Karpas-422 (cell line): Measurements from ENCODE around the gene BCAP31. TPM values are rescaled to one million over a fixed set of nuclear protein-coding genes. Genes with fewer than 3 reads are reported as not detected.

Source experiments
- DNase-seq: peaks from one replicate; pipeline ENCODE4 v3.0.0-alpha.2; 2015
- H2AFZ ChIP-seq: fragments of 200-600 bp; sonication (generic); 2 replicates; pipeline ENCODE4 v1.6.1; 2014; ENCODE audit warnings: antibody characterized with exemption, low read length, mixed read lengths
- H3K27ac ChIP-seq: fragments of 200-600 bp; sonication (generic); 2 replicates; pipeline ENCODE4 v1.5.1; 2014; ENCODE audit warnings: mild to moderate bottlenecking, low read length, moderate library complexity
- H3K27me3 ChIP-seq: fragments of 200-600 bp; sonication (generic); 2 replicates; pipeline ENCODE4 v1.6.1; 2014; ENCODE audit warnings: low read length, mixed read lengths
- H3K36me3 ChIP-seq: fragments of 200-600 bp; sonication (generic); 2 replicates; pipeline ENCODE4 v1.6.1; 2014; ENCODE audit warnings: low read length, mixed read lengths; ENCODE audit not compliant: insufficient read depth
- H3K4me1 ChIP-seq: fragments of 200-600 bp; sonication (generic); 2 replicates; pipeline ENCODE4 v1.6.1; 2014; ENCODE audit warnings: mild to moderate bottlenecking, low read length, mixed read lengths
- H3K4me2 ChIP-seq: fragments of 200-600 bp; sonication (generic); 2 replicates; pipeline ENCODE4 v1.6.1; 2014; ENCODE audit warnings: low read length, low read depth, mild to moderate bottlenecking; ENCODE audit not compliant: poor library complexity, severe bottlenecking
- H3K4me3 ChIP-seq: fragments of 200-600 bp; sonication (generic); 2 replicates; pipeline ENCODE4 v1.5.1; 2014; ENCODE audit warnings: mild to moderate bottlenecking, antibody characterized with exemption, low read length, mixed read lengths
- H3K79me2 ChIP-seq: fragments of 200-600 bp; sonication (generic); 2 replicates; pipeline ENCODE4 v1.6.1; 2014; ENCODE audit warnings: mild to moderate bottlenecking, low read length, mixed read lengths
- H3K9ac ChIP-seq: fragments of 200-600 bp; sonication (generic); 2 replicates; pipeline ENCODE4 v1.6.0; 2014; ENCODE audit warnings: low read length
- H3K9me2 ChIP-seq: fragments of 200-600 bp; sonication (generic), shearing (Covaris generic); replicated peaks from 2 replicates; pipeline ENCODE4 v1.6.0; 2014; ENCODE audit warnings: mild to moderate bottlenecking, low read length, moderate library complexity; ENCODE audit not compliant: insufficient read depth
- H3K9me3 ChIP-seq: fragments of 300-700, 200-600 bp; sonication (generic); 2 replicates; pipeline ENCODE4 v1.6.1; 2014; ENCODE audit warnings: low read length, mixed read lengths
- H4K20me1 ChIP-seq: fragments of 200-600 bp; sonication (generic); 2 replicates; pipeline ENCODE4 v1.6.1; 2014; ENCODE audit warnings: mild to moderate bottlenecking, antibody characterized with exemption, low read length, low read depth; ENCODE audit not compliant: insufficient read depth
- total RNA-seq: library from RNA; depleted of rRNA; stranded (reverse); fragments of >200 nt; shearing (Covaris generic); gene quantifications from 2 replicates; pipeline ENCODE4 v1.2.3, GENCODE V29; 2014; ENCODE audit warnings: low replicate concordance

BCAP31 gene
- total RNA-seq, 1 experiment from 2014 or later: 110 TPM

DNA sequence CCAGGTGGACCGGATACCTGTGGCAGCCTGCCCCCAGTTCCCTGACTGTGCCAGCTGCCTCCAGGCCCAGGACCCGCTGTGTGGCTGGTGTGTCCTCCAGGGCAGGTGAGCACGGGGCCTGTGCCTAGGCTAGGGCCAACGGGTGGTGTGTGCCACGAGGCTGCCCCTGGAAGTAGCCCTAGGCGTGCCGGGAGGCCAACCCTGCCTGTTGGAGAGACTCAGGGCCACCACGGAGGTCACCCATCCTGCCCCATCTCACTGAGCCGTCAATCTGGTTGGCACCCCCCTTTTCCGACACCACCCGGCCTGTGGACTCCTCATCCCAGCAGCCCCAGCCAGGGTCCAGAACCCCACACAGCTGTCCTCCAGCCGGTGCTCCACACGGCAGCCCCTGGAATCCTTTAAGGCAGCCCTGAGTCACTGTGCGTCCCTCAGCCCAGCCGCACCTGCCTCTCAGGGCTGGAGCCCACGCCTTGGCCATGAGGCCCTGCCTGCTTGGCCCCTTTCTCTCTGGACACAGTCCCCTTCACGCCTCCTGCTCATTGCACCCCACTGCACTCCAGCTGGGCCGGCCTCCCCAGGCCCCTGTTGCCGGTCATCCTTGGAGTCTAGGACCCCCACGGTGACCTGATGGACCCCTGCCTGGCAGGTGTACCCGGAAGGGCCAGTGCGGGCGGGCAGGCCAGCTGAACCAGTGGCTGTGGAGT is 45.1 kb upstream of the BCAP31 start:
- no peak for DNase-seq

GRCh38 chrX:153768311-153769157 is 44.3 kb upstream of the BCAP31 start:
- Histone ChIP-seq H2AFZ (no peak overlapping the region), H3K27ac (no peak overlapping the region), H3K27me3 (no peaks in the 10 kb centered on the region), H3K9me2 (no peaks in the 10 kb centered on the region), H3K9ac (no peak overlapping the region), H3K4me2 (no peak overlapping the region), H3K4me1 (no peaks in the 10 kb centered on the region), H3K79me2 (no peaks in the 10 kb centered on the region), H3K4me3 (no peak overlapping the region), H3K9me3 (no peaks in the 10 kb centered on the region), H3K36me3 (no peaks in the 10 kb centered on the region), H4K20me1 (0 out of 2 replicates have a peak, but pooled peaks cover 4% of the 10 kb centered on the region)
- DNase-seq: no peak

More for the DNA sequence above, 45.1 kb upstream of the BCAP31 start:
- Histone ChIP-seq H3K27ac (no peak overlapping the region), H3K9ac (no peak overlapping the region), H3K27me3 (no peaks in the 10 kb centered on the region), H2AFZ (no peak overlapping the region), H3K9me3 (no peaks in the 10 kb centered on the region), H3K9me2 (no peaks in the 10 kb centered on the region), H4K20me1 (0 out of 2 replicates have a peak, but pooled peaks cover 4% of the 10 kb centered on the region), H3K79me2 (no peaks in the 10 kb centered on the region), H3K4me2 (no peak overlapping the region), H3K4me3 (no peak overlapping the region), H3K36me3 (no peaks in the 10 kb centered on the region), H3K4me1 (no peaks in the 10 kb centered on the region)

- no peaks in the 10 kb centered on the region for H3K4me1 ChIP-seq
- no peak overlapping the region for H3K27ac ChIP-seq
- DNase-seq: no peak
- H3K9me2 ChIP-seq: no peaks in the 10 kb centered on the region
- no peak overlapping the region for H3K9ac ChIP-seq
- H2AFZ ChIP-seq: no peak overlapping the region
- H3K9me3 ChIP-seq: no peaks in the 10 kb centered on the region
- no peaks in the 10 kb centered on the region for H3K27me3 ChIP-seq
- no peak overlapping the region for H3K4me2 ChIP-seq
- no peaks in the 10 kb centered on the region for H3K79me2 ChIP-seq
- H3K4me3 ChIP-seq: no peak overlapping the region
- H4K20me1 ChIP-seq: 0 out of 2 replicates have a peak, but pooled peaks cover 4% of the 10 kb centered on the region
- no peaks in the 10 kb centered on the region for H3K36me3 ChIP-seq
Observed at GRCh38 chrX:153767674-153768055, 43.5 kb upstream of the BCAP31 start.

- Histone ChIP-seq H3K4me3 (no peak overlapping the region), H3K79me2 (no peaks in the 10 kb centered on the region), H3K36me3 (no peaks in the 10 kb centered on the region), H3K27me3 (no peaks in the 10 kb centered on the region), H3K9me2 (no peaks in the 10 kb centered on the region), H3K27ac (no peak overlapping the region), H2AFZ (no peak overlapping the region), H4K20me1 (0 out of 2 replicates have a peak, but pooled peaks cover 4% of the 10 kb centered on the region), H3K4me1 (no peaks in the 10 kb centered on the region), H3K9ac (no peak overlapping the region), H3K4me2 (no peak overlapping the region), H3K9me3 (no peaks in the 10 kb centered on the region)
- no peak for DNase-seq
Observed at GRCh38 chrX:153766871-153767673, 42.9 kb upstream of the BCAP31 start.

DNA sequence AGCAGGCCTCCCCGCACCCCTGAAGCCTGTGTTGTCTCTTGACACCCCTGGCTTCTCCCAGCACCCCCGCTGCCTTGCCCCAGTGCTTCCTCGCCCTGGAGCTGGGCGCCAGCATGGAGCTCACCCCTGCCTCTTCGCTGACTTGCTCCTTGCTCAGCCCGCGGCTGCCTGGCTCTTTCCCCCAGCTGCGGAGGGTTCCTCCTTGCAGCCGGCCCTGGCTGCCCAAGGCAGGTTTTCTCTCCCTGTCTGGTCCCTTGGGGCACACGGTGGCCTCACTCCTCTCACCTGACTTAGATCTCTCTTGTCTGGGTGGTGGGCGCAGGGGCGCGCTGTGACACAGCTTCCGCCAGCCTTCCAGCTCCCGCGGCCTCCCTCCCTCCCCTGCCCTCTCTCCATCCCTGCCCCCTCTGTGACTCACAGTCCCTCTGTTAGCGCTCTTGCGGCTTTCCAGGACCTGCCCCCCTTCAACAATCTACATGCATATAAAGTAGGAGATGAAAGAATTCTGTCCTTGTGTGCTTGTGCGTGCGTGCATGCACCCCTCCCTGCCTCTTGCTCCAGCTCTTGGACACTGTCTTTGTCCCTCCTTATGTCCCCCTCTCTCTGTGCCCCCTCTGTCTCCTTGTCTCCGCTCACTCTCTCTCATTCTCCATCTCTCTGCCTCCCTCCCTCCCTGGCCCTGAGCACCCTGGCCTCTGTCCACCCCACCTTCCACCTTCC is 42.1 kb upstream of the BCAP31 start:
- H3K36me3 ChIP-seq: no peaks in the 10 kb centered on the region
- H3K4me3 ChIP-seq: no peak overlapping the region
- no peak overlapping the region for H3K4me2 ChIP-seq
- no peak overlapping the region for H3K27ac ChIP-seq
- no peak overlapping the region for H3K9ac ChIP-seq
- H3K9me3 ChIP-seq: no peaks in the 10 kb centered on the region
- H4K20me1 ChIP-seq: 0 out of 2 replicates have a peak, but pooled peaks cover 4% of the 10 kb centered on the region
- H3K27me3 ChIP-seq: no peaks in the 10 kb centered on the region
- no peak for DNase-seq
- no peaks in the 10 kb centered on the region for H3K4me1 ChIP-seq
- H2AFZ ChIP-seq: no peak overlapping the region
- H3K79me2 ChIP-seq: no peaks in the 10 kb centered on the region
- no peaks in the 10 kb centered on the region for H3K9me2 ChIP-seq

DNA sequence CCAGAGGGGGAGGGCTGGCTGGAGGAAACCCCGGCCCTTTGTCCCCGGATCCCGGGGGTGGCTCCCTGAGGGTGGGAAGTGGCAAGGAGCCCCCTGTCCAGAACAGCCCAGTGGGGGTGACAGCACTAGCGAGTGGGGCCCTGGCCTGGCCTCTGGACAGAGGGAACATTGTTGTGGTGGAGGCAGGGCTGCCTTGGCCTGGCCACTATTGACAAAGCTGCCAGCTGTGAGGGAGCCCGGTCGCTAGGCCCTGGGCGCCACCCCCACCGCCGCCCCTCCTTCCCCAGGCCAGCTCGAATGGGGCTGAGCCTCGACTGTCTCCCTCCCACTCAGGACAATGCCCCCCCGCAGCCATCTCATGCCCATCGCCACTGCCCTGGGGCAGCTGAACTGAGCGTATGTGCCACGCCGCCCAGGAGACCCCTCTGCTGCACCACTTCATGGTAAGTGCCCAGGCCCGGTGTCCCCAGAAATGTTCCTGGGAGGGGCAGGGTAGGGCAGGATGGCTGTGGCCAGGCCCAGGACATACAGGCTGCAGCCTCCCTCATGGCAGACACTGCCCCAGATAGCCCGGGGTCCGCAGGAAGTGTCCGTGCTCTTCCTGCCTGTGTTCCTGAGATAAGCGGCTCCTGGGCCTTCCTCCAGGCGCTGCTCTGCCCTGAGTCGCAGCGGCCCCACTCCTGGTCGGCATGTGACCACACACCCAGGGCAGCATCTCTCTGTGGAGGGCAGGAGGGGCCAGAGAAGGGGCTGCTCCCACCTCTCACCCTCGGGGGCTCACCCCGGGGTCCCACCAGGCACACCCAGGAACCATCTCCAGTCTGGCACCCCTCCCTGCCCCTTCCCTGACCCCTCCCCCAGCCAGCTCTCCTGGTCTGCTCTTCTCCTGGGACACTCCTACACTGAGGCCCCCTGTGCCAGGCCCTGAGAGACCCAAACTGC is 41.2 kb upstream of the BCAP31 start:
- no peak overlapping the region for H3K4me2 ChIP-seq
- no peaks in the 10 kb centered on the region for H3K27me3 ChIP-seq
- 0 out of 2 replicates have a peak, but pooled peaks cover 4% of the 10 kb centered on the region for H4K20me1 ChIP-seq
- H3K36me3 ChIP-seq: no peaks in the 10 kb centered on the region
- no peaks in the 10 kb centered on the region for H3K9me3 ChIP-seq
- H3K9me2 ChIP-seq: no peaks in the 10 kb centered on the region
- H3K9ac ChIP-seq: no peak overlapping the region
- H3K79me2 ChIP-seq: no peaks in the 10 kb centered on the region
- H3K27ac ChIP-seq: no peak overlapping the region
- DNase-seq: no peak
- no peak overlapping the region for H2AFZ ChIP-seq
- H3K4me1 ChIP-seq: no peaks in the 10 kb centered on the region
- no peak overlapping the region for H3K4me3 ChIP-seq

DNA sequence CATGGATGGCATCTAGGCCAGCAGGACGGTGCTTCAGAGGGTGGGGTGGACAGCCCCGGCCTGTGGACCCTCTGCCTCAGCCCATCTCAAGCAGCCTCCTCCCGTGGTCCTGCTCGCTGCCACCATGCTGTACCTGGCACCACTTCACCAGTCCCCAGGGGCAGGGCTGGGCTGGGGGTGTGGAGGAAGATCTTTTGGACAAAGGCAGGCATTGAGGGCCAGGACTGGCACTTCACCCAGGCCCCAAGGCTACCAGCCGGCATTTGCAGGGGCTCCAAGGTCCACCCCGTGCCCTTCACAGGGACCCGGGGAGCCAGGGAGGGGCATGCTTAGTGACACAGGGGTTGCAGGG is 40.6 kb upstream of the BCAP31 start:
- Histone ChIP-seq H3K36me3 (no peaks in the 10 kb centered on the region), H3K9me2 (no peaks in the 10 kb centered on the region), H3K9me3 (no peaks in the 10 kb centered on the region), H2AFZ (no peak overlapping the region), H4K20me1 (0 out of 2 replicates have a peak, but pooled peaks cover 4% of the 10 kb centered on the region), H3K4me1 (no peaks in the 10 kb centered on the region), H3K9ac (no peak overlapping the region), H3K27ac (no peak overlapping the region), H3K4me2 (no peak overlapping the region), H3K79me2 (no peaks in the 10 kb centered on the region), H3K4me3 (no peak overlapping the region), H3K27me3 (no peaks in the 10 kb centered on the region)
- no peak for DNase-seq
